GM18951 (cell line): ENCODE measurements around the gene DCAKD.

Experiments used
- POLR2A ChIP-seq: IDR thresholded peaks from 4 replicates; pipeline ENCODE4 v1.6.1; 2011; ENCODE audit warnings: mild to moderate bottlenecking; ENCODE audit not compliant: insufficient read length, insufficient read depth; ENCODE audit errors: extremely low read depth
- in situ Hi-C: fragments of 300-500 bp; cut with MboI; formaldehyde crosslinking; loops from one replicate; pipeline ENCODE4 v1.12.0; 2022; ENCODE audit warnings: low sequenced_read_pairs, mixed read lengths, inconsistent platforms; ENCODE audit not compliant: unreplicated experiment

DCAKD gene

GRCh38 chr17:45086865-45087503, 35.6 kb upstream of the DCAKD start:
- in situ Hi-C loops: no loop called here
- no peak for TF ChIP-seq POLR2A

DNA sequence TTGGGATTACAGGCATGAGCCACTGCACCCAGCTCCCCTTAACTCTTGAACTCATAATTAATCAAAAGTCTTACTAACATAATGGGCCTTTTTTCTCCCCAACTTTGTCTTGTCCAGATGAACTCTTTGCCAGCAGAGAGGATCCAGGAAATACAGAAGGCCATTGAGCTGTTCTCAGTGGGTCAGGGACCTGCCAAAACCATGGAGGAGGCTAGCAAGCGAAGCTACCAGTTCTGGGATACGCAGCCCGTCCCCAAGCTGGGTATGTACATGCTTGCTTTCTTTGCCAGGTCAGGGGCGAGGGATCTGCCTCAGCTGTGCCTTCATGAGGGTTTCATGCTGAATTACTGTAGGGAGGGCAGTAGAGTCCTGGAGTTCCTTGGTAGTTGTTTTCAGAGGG, 35.0 kb upstream of the DCAKD start:
- TF ChIP-seq POLR2A: no peak
- in situ Hi-C loops: no loop called here

DNA sequence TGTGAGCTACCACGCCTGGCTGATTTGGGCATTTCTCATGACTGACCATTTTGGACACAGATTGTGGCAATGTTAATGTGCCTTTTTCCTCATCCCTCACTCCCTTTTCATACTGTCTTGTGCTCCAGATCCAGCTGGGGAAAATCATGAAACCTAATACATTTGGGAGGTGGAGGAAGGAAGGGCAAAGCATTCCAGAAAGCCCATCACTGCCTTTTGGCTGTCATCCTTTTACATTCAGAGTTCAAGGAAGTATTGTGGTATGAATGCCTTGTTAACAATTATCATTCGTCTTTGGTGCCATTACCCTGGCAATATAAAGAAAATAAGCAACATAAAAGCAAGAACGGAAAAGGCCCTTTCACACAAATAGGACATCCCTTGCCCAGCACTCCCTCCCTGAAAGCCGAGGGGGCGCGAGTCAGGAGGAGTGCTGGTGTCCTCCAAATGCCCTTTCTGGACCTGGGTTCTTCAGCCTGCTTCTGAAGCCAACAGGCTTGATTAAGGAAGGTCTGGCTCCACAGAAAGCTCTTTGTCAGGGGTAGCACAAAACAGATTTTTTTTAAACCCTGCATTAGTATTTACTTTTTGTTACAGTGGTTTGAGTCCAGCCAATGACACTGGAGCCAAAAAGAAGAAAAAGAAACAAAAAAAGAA, 29.7 kb upstream of the DCAKD start:
- in situ Hi-C loops: no loop called here
- no peak for TF ChIP-seq POLR2A

- in situ Hi-C loops: no loop called here
- TF ChIP-seq POLR2A: no peak
Measured at GRCh38 chr17:45077643-45078042, 26.2 kb upstream of the DCAKD start.

- TF ChIP-seq POLR2A: no peak
- in situ Hi-C loops: no loop called here
Measured at GRCh38 chr17:45073414-45074070, 22.1 kb upstream of the DCAKD start.

GRCh38 chr17:45070809-45071208, 19.4 kb upstream of the DCAKD start:
- in situ Hi-C loops: no loop called here
- no peak for TF ChIP-seq POLR2A

GRCh38 chr17:45070001-45070400, 18.6 kb upstream of the DCAKD start:
- in situ Hi-C loops: no loop called here
- no peak for TF ChIP-seq POLR2A

DNA sequence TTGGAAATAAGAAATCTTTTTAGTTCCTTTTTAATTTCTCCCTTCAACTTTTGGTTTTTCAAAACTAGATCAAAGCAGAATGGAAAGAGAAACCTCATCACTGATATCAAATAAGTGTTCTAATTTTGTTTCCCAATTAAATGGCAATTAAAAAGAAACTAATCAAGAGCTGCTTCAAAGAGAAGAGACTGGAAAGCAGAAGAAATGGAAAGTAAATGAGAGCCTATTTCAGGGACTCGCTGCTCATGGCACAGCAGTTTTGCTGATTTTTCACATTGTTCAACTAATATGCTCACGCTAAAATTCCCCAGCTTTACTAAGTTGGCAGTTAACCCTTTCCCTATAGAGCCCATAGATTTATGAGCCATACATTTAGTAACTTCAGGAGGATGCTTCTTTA, 16.2 kb upstream of the DCAKD start:
- TF ChIP-seq POLR2A: no peak
- in situ Hi-C loops: no loop called here

DNA sequence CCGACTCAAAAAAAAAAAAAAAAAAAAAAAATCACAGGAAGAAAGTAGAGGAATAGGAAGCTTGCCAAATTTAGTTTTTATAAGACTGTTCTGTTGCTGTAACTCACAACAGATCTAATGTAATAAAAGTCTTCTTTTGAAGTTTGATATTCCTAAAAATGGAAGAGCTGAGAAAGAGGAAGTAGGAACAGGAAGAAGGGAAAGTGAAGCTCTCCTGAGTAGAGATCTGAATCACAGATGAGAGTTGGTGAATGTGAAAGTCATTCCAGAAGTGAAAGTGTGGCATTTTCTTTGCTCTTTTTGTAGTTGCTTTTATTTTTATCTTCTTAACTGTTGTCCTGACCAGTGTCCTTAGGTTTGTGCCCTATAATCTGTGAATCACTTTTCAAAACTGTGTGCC, 11.8 kb upstream of the DCAKD start:
- in situ Hi-C loops: no loop called here
- TF ChIP-seq POLR2A: no peak

DNA sequence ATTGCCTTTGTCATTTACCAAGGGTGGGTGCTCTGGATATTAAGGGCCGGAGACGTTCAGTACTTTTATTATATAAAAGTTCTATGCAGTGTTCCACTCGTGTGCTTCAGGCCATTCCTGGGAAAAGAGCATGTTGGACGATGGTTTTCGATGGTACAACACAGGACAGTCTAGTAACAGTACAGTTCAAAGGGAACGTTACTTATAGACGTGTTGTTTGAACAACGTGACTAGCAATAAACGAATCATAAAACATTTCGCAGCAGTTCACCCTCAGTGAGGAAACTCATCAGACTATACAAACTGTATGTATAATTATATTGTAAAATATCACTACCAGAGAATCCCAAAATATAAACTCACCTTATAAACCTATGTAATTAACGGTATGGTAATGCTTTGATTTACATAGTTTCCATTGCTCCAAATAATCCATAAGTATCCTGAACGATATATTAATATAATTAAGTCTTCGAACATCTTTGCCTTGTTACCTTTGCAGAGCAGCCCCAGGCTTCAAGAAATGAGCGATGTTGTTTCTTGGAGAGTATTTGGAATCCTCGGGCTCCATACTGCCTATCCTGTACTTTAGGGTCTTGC, 10.3 kb upstream of the DCAKD start:
- in situ Hi-C loops: no loop called here
- no peak for TF ChIP-seq POLR2A

GRCh38 chr17:45060797-45061605, 9.6 kb upstream of the DCAKD start, which contains the start of gene NMT1:
NMT1 (plus strand) TSS chr17:45061317; CDS start chr17:45061330, 13 bp downstream.
- in situ Hi-C loops: no loop called here

GRCh38 chr17:45060382-45060796, 9.0 kb upstream of the DCAKD start:
- no peak for TF ChIP-seq POLR2A
- in situ Hi-C loops: no loop called here

More at GRCh38 chr17:45060797-45061605, 9.6 kb upstream of the DCAKD start, which contains the start of gene NMT1:
- peak; percentile 94 for TF ChIP-seq POLR2A
